GM23338 (cell line): Measurements from ENCODE around the gene RNF187. TPM values are rescaled to one million over a fixed set of nuclear protein-coding genes. Genes with fewer than 3 reads are reported as not detected.

Source experiments
- ATAC-seq: fragments of 200-7000 bp; cut with Tn5 transposase; 3 replicates; pipeline ENCODE4 v1.9.1; 2020
- DNase-seq: peaks from one replicate; pipeline ENCODE4 v3.0.0-alpha.2; 2015; ENCODE audit warnings: low spot score
- H2AFZ ChIP-seq: fragments of 200-600 bp; sonication (generic); 2 replicates; pipeline ENCODE4 v1.8.0; 2016; ENCODE audit warnings: antibody characterized with exemption, mild to moderate bottlenecking, moderate library complexity
- H3F3A ChIP-seq: fragments of 200-600 bp; sonication (generic); replicated peaks from 2 replicates; pipeline ENCODE4 v1.8.0; 2017; ENCODE audit warnings: antibody characterized with exemption, mixed run types, low read depth
- H3K27ac ChIP-seq: fragments of 200-600 bp; sonication (generic); 2 replicates; pipeline ENCODE4 v1.6.1; 2016; ENCODE audit warnings: low read depth
- H3K27me3 ChIP-seq: fragments of 200-600 bp; sonication (generic); 2 replicates; pipeline ENCODE4 v1.8.0; 2016; ENCODE audit warnings: mild to moderate bottlenecking, mixed run types, moderate library complexity; ENCODE audit not compliant: insufficient read depth
- H3K36me3 ChIP-seq: fragments of 200-600 bp; sonication (generic); 2 replicates; pipeline ENCODE4 v1.8.0; 2016; ENCODE audit warnings: mild to moderate bottlenecking; ENCODE audit not compliant: insufficient read depth
- H3K4me1 ChIP-seq: fragments of 200-600 bp; sonication (generic); 2 replicates; pipeline ENCODE4 v1.8.0; 2016; ENCODE audit warnings: mild to moderate bottlenecking, moderate library complexity; ENCODE audit not compliant: insufficient read depth
- H3K4me2 ChIP-seq: fragments of 200-600 bp; sonication (generic); 2 replicates; pipeline ENCODE4 v1.7.1; 2017; ENCODE audit warnings: mixed run types
- H3K4me3 ChIP-seq: fragments of 200-600 bp; sonication (generic); 2 replicates; pipeline ENCODE4 v1.6.1; 2016; ENCODE audit warnings: mixed run types
- H3K79me2 ChIP-seq: fragments of 200-600 bp; sonication (generic); replicated peaks from 2 replicates; pipeline ENCODE4 v1.8.0; 2017; ENCODE audit warnings: mild to moderate bottlenecking; ENCODE audit not compliant: insufficient read depth
- H3K9me2 ChIP-seq: fragments of 200-600 bp; sonication (generic); 2 replicates; pipeline ENCODE4 v1.8.0; 2017; ENCODE audit not compliant: insufficient read depth
- H4K20me1 ChIP-seq: fragments of 200-600 bp; sonication (generic); replicated peaks from 2 replicates; pipeline ENCODE4 v1.8.0; 2017; ENCODE audit warnings: mild to moderate bottlenecking; ENCODE audit not compliant: insufficient read depth
- H3K27ac Mint-ChIP-seq: 2 replicates; pipeline ENCODE4 v1.8.0; 2020; ENCODE audit warnings: inconsistent platforms, mild to moderate bottlenecking, moderate library complexity, mixed read lengths
- H3K27me3 Mint-ChIP-seq: 3 replicates; pipeline ENCODE4 v1.8.0; 2022; ENCODE audit warnings: low read depth, mild to moderate bottlenecking, moderate library complexity, mixed read lengths, inconsistent platforms; ENCODE audit not compliant: insufficient read depth, poor library complexity
- H3K36me3 Mint-ChIP-seq: 3 replicates; pipeline ENCODE4 v1.8.0; 2021; ENCODE audit warnings: low read depth, mild to moderate bottlenecking, inconsistent platforms, moderate library complexity, mixed read lengths
- H3K4me1 Mint-ChIP-seq: 3 replicates; pipeline ENCODE4 v1.8.0; 2020; ENCODE audit warnings: mild to moderate bottlenecking, inconsistent platforms, mixed read lengths
- H3K4me3 Mint-ChIP-seq: 3 replicates; pipeline ENCODE4 v1.8.0; 2021; ENCODE audit warnings: moderate library complexity, mild to moderate bottlenecking, inconsistent platforms, mixed read lengths
- H3K9me3 Mint-ChIP-seq: 3 replicates; pipeline ENCODE4 v1.8.0; 2020; ENCODE audit warnings: moderate library complexity, mild to moderate bottlenecking, inconsistent platforms, mixed read lengths
- CREB1 ChIP-seq: fragments of 250-450 bp; sonication (Bioruptor Pico); IDR thresholded peaks from 2 replicates; pipeline ENCODE4 v1.5.0; 2020; ENCODE audit warnings: low read depth, mild to moderate bottlenecking, moderate library complexity
- NANOG ChIP-seq: IDR thresholded peaks from 2 replicates; pipeline ENCODE4 v1.6.1; 2016; ENCODE audit warnings: antibody characterized with exemption, borderline replicate concordance
- ZNF462 ChIP-seq: fragments of 250-450 bp; sonication (Bioruptor Pico); IDR thresholded peaks from 2 replicates; pipeline ENCODE4 v1.5.0; 2020; ENCODE audit warnings: mild to moderate bottlenecking, moderate library complexity
- polyA plus RNA-seq: library from polyadenylated mRNA; unstranded; fragments of >200 nt; fragmentation: Nextera tagmentation; extraction: Ambion mirVana; gene quantifications from 2 replicates; pipeline ENCODE4 v1.2.1, GENCODE V29; 2016
- total RNA-seq: library from RNA; depleted of rRNA; stranded (reverse); fragments of >200 nt; shearing (Covaris generic); gene quantifications from 2 replicates; pipeline ENCODE4 v1.2.3, GENCODE V29; 2014

The RNF187 gene
- total and polyA plus RNA-seq, 2 experiments from 2014 or later, result 24.8 to 55.3 TPM

DNA sequence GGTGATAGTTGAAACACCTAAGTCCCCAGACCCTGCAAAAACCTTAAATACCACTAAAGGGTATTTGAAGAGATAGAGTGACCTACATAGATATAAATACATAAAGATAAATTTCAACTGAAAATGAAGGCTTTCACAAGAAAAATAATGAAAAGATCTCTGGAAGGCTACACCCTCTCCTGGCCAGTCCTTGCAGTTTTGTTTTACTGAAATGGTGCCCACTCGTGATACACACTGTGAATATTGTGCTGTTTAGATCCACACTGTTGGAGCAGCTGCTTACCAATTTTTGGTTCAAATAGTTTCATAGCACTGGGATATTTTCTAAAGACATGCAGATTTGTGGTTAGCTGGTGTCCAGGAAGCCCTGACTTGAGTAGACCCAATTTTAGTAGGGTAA is 31.5 kb upstream of the RNF187 start (continued):
- TF ChIP-seq ZNF462 (CRISPR knock-in tag), result no peak

DNA sequence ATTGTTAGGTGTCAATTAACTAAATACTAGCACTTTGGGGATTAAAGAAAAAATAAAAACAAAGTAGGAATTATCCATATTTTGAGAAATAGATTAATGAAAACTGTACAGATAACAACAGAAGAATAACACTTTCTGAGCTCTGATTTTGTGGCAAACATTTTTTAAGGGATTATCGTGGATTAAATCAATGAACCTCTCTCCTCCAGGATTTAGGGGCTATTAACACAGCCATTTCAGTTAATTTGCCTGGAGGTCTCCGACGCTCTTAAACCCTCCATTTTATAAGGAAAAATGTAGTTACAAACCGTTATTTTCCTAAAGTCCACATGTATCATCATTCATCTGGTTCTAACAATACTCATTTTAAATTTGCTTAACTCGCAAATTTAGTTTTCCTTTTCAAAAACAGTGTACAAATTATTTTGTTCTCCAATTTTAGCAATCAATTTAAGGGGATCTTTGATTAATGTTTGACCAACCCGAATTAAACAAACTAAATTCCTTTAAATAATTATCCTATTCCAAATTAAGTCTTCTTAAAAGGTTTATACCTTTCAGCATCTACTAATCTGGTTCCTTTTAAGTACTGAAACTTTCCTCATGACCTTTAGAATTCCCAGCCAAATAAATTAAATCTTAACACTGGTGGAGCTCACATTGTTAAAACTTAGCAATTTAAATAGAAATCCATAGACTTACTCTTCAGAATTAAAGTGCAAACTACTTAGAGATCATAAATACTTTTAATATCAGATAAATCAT is 30.7 kb upstream of the RNF187 start:
- Histone ChIP-seq H3K36me3 (no peaks in the 10 kb centered on the region), H3K27me3 (peaks cover 23% of the 10 kb centered on the region; the same call in 1 of the 2 replicates), H3K9me2 (no peaks in the 10 kb centered on the region), H3F3A (0 out of 2 replicates have a peak, but pooled peaks cover 4% of the 10 kb centered on the region), H4K20me1 (peaks cover 20% of the 10 kb centered on the region), H3K4me1 (peaks cover 7% of the 10 kb centered on the region; the same call in 1 of the 2 replicates), H2AFZ (no peak overlapping the region), H3K4me2 (peak overlapping the region; percentile 89), H3K79me2 (peaks cover 19% of the 10 kb centered on the region), H3K27ac (no peak overlapping the region), H3K4me3 (peak overlapping the region; percentile 61)
- no peak for DNase-seq
- peaks cover 13% of the 10 kb centered on the region for H3K4me1 Mint-ChIP-seq
- peaks cover 37% of the 10 kb centered on the region for H3K27me3 Mint-ChIP-seq
- H3K27ac Mint-ChIP-seq, result peak overlapping the region; percentile 96; the same call in 1 of the 2 replicates
- ATAC-seq, result no peak
- peak overlapping the region; percentile 86 for H3K4me3 Mint-ChIP-seq
- H3K36me3 Mint-ChIP-seq, result peaks cover 5% of the 10 kb centered on the region; the same call in 2 of the 3 replicates
- H3K9me3 Mint-ChIP-seq, result peaks cover 2% of the 10 kb centered on the region; the same call in 1 of the 3 replicates
- TF ChIP-seq NANOG (no peak), CREB1 (no peak), ZNF462 (CRISPR knock-in tag) (no peak)
